HG03066 (cell line): ENCODE results near the gene TTC36.
"Not testable (repeated sequence)": the region's sequence is repeated elsewhere in the genome, so short reads cannot be mapped to it uniquely, and the experiment has no call there.

Experiments used
- ATAC-seq: cut with Tn5 transposase; IDR thresholded peaks from one replicate; pipeline ENCODE4 v1.9.1; 2021; ENCODE audit warnings: low read depth; ENCODE audit not compliant: unreplicated experiment

Gene TTC36

GRCh38 chr11:118531597-118532084, 4.4 kb downstream of the TTC36 start:
- ATAC-seq, result peak; percentile 6

- ATAC-seq, result no peak
Measured at GRCh38 chr11:118532091-118532490, 4.8 kb downstream of the TTC36 start.

- ATAC-seq, result no peak
Measured at GRCh38 chr11:118532852-118533768, 5.8 kb downstream of the TTC36 start.

- no peak for ATAC-seq
Measured at GRCh38 chr11:118533769-118534729, 6.8 kb downstream of the TTC36 start.

- no peak for ATAC-seq
Measured at GRCh38 chr11:118535261-118535660, 8.0 kb downstream of the TTC36 start.

GRCh38 chr11:118536726-118537125, 9.5 kb downstream of the TTC36 start:
- ATAC-seq, result no peak

- no peak for ATAC-seq
Measured at GRCh38 chr11:118537409-118537980, 10.2 kb downstream of the TTC36 start.

- no peak for ATAC-seq
Measured at GRCh38 chr11:118544010-118544646, 16.9 kb downstream of the TTC36 start.

- ATAC-seq, result no peak
Measured at GRCh38 chr11:118544647-118545010, 17.4 kb downstream of the TTC36 start.

- no peak for ATAC-seq
Measured at GRCh38 chr11:118545533-118545932, 18.3 kb downstream of the TTC36 start.

- ATAC-seq, result no peak
Measured at GRCh38 chr11:118547132-118547531, 19.9 kb downstream of the TTC36 start.

GRCh38 chr11:118552341-118552740, 25.1 kb downstream of the TTC36 start:
- ATAC-seq, result no peak

- no peak for ATAC-seq
Measured at GRCh38 chr11:118560806-118561205, 33.5 kb downstream of the TTC36 start.

- ATAC-seq, result no peak
Measured at GRCh38 chr11:118565051-118565450, 37.8 kb downstream of the TTC36 start.

GRCh38 chr11:118569670-118570069, 42.4 kb downstream of the TTC36 start:
- ATAC-seq, result no peak

GRCh38 chr11:118570787-118571186, 43.5 kb downstream of the TTC36 start:
- ATAC-seq, result no peak

- not testable (repeated sequence) for ATAC-seq
Measured at GRCh38 chr11:118571701-118572060, 44.4 kb downstream of the TTC36 start.

GRCh38 chr11:118572061-118572980, 45.0 kb downstream of the TTC36 start, which contains the start of gene ARCN1:
ARCN1 (plus strand) TSS chr11:118572409; CDS start chr11:118572548, 139 bp downstream.
- ATAC-seq, result peak; percentile 61

GRCh38 chr11:118572981-118573550, 45.8 kb downstream of the TTC36 start:
- ATAC-seq, result peak; percentile 28
